ENCODE measurements around the gene GID8.
A peak's percentile ranks its signal among the peaks of the same experiment; 100 is the strongest.

Gene GID8

DNA sequence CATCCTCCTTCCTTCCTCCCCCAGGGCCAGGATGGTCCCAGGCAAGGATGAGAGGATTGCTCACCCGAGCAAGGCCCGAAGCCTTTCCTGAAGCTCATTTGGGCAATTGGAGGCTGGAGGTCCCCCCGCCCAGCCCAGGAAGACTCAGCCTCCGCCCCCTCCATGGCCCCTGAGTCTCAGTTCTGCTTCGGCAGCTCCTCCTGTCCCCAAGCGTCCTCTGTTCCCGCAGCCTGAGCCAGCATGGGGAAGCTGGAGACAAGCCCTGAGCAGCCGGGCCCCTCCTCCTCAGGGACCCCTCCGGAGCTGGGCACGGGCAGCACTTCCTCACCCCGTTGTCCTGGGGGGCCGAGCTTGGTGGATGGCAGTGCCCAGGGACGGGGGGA, 40.6 kb downstream of the GID8 start:
- Histone ChIP-seq H3K9me2 (replicated peaks; ENCODE audit: control insufficient read depth, low read length) (no peaks in the 10 kb centered on the region), H3K9me3 (ENCODE audit: control insufficient read depth, insufficient read depth, low read length) (no peaks in the 10 kb centered on the region), H3K27me3 (ENCODE audit: control insufficient read depth, low read length) (peaks cover 63% of the 10 kb centered on the region), H3K79me2 (ENCODE audit: control insufficient read depth, low read length) (no peaks in the 10 kb centered on the region), H3K4me1 (ENCODE audit: control insufficient read depth, low read length) (peaks cover 68% of the 10 kb centered on the region), H3K4me2 (ENCODE audit: low read length) (peak overlapping the region; percentile 93), H3K4me3 (ENCODE audit: low read length) (peak overlapping the region; percentile 70), H3F3A (ENCODE audit: control insufficient read depth, insufficient read depth) (no peaks in the 10 kb centered on the region), H3K36me3 (ENCODE audit: control insufficient read depth, low read length) (no peaks in the 10 kb centered on the region), H4K20me1 (ENCODE audit: control insufficient read depth, insufficient read depth, low read depth, low read length) (no peaks in the 10 kb centered on the region), H3K27ac (ENCODE audit: low read depth, low read length) (peak overlapping the region; percentile 63)
- no peak for TF ChIP-seq CTCF (IDR thresholded peaks at IDR 0.05; ENCODE audit: low read depth, low read length, poor library complexity, severe bottlenecking)
- no peak for TF ChIP-seq EZH2phosphoT487 (IDR thresholded peaks at IDR 0.05; ENCODE audit: borderline replicate concordance, low read length)

- Histone ChIP-seq H3K9me3 (ENCODE audit: control insufficient read depth, insufficient read depth, low read length) (no peaks in the 10 kb centered on the region), H3F3A (ENCODE audit: control insufficient read depth, insufficient read depth) (no peaks in the 10 kb centered on the region), H3K4me1 (ENCODE audit: control insufficient read depth, low read length) (peaks cover 68% of the 10 kb centered on the region), H3K27me3 (ENCODE audit: control insufficient read depth, low read length) (peaks cover 59% of the 10 kb centered on the region), H4K20me1 (ENCODE audit: control insufficient read depth, insufficient read depth, low read depth, low read length) (no peaks in the 10 kb centered on the region), H3K27ac (ENCODE audit: low read depth, low read length) (no peak overlapping the region), H3K36me3 (ENCODE audit: control insufficient read depth, low read length) (no peaks in the 10 kb centered on the region), H3K79me2 (ENCODE audit: control insufficient read depth, low read length) (no peaks in the 10 kb centered on the region), H3K9me2 (replicated peaks; ENCODE audit: control insufficient read depth, low read length) (no peaks in the 10 kb centered on the region), H3K4me3 (ENCODE audit: low read length) (no peak overlapping the region), H3K4me2 (ENCODE audit: low read length) (no peak overlapping the region)
- TF ChIP-seq CTCF (IDR thresholded peaks at IDR 0.05; ENCODE audit: low read depth, low read length, poor library complexity, severe bottlenecking) (no peak), EZH2phosphoT487 (IDR thresholded peaks at IDR 0.05; ENCODE audit: borderline replicate concordance, low read length) (no peak)
These were observed 41.4 kb downstream of the GID8 start for GRCh38 chr20:62979310-62979709.

GRCh38 chr20:62979876-62980373, 42.0 kb downstream of the GID8 start:
- H3K9me3 ChIP-seq (ENCODE audit: control insufficient read depth, insufficient read depth, low read length) = no peaks in the 10 kb centered on the region
- TF ChIP-seq EZH2phosphoT487 (IDR thresholded peaks at IDR 0.05; ENCODE audit: borderline replicate concordance, low read length) (peak; percentile 68; the same call in 1 of the 2 replicates), CTCF (IDR thresholded peaks at IDR 0.05; ENCODE audit: low read depth, low read length, poor library complexity, severe bottlenecking) (no peak)
- no peak overlapping the region for H3K4me3 ChIP-seq (ENCODE audit: low read length)
- no peaks in the 10 kb centered on the region for H3K9me2 ChIP-seq (replicated peaks; ENCODE audit: control insufficient read depth, low read length)
- no peaks in the 10 kb centered on the region for H4K20me1 ChIP-seq (ENCODE audit: control insufficient read depth, insufficient read depth, low read depth, low read length)
- H3K4me1 ChIP-seq (ENCODE audit: control insufficient read depth, low read length) = peaks cover 68% of the 10 kb centered on the region
- H3K79me2 ChIP-seq (ENCODE audit: control insufficient read depth, low read length) = no peaks in the 10 kb centered on the region
- H3K4me2 ChIP-seq (ENCODE audit: low read length) = 0 out of 2 replicates have a peak overlapping the region, but pooled peaks have one; percentile 10
- H3K27me3 ChIP-seq (ENCODE audit: control insufficient read depth, low read length) = peaks cover 56% of the 10 kb centered on the region
- H3F3A ChIP-seq (ENCODE audit: control insufficient read depth, insufficient read depth) = no peaks in the 10 kb centered on the region
- no peaks in the 10 kb centered on the region for H3K36me3 ChIP-seq (ENCODE audit: control insufficient read depth, low read length)
- H3K27ac ChIP-seq (ENCODE audit: low read depth, low read length) = no peak overlapping the region
